Skeletal muscle satellite cell (primary cell): ENCODE measurements around the gene SLC24A5.

ENCODE experiments used
- H3K27me3 ChIP-seq: 2 replicates; pipeline ENCODE4 v1.7.0; 2013; ENCODE audit warnings: low read length; ENCODE audit not compliant: control insufficient read depth, insufficient read depth
- H3K36me3 ChIP-seq: 2 replicates; pipeline ENCODE4 v1.7.0; 2013; ENCODE audit warnings: mild to moderate bottlenecking, control low read depth, low read length; ENCODE audit not compliant: insufficient read depth
- H3K4me1 ChIP-seq: 2 replicates; pipeline ENCODE4 v1.7.0; 2013; ENCODE audit warnings: low read length; ENCODE audit not compliant: control insufficient read depth, insufficient read depth
- H3K4me2 ChIP-seq: 2 replicates; pipeline ENCODE4 v1.7.0; 2013; ENCODE audit warnings: mild to moderate bottlenecking, low read length
- H3K4me3 ChIP-seq: 2 replicates; pipeline ENCODE4 v1.7.0; 2013; ENCODE audit warnings: low read length
- H3K9ac ChIP-seq: 2 replicates; pipeline ENCODE4 v1.7.0; 2013; ENCODE audit warnings: mild to moderate bottlenecking, low read depth, low read length, moderate library complexity
- H3K9me3 ChIP-seq: replicated peaks from 2 replicates; pipeline ENCODE4 v1.7.0; 2013; ENCODE audit warnings: mild to moderate bottlenecking, control low read depth, low read length

The SLC24A5 gene

DNA sequence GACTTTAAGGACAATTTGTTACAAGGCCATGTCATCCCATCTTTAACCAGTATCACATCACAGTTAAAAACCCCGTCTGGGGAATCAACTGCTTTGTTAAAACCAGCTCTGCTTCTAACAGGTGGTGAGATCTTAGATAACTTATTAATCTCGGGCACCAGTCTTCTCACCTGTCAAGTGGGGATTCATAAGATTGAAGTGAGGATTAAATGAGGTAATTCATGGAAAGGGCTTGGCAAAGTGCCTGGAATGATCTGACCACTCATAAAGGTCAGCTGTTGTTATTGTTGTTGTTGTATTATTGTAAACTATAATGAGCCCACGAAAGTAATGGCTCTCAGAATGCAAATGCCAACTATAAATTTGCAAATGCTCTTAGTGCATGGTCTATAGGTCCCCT, 30.1 kb upstream of the SLC24A5 start:
- Histone ChIP-seq H3K4me1 (peaks cover 14% of the 10 kb centered on the region), H3K9me3 (no peaks in the 10 kb centered on the region), H3K4me3 (no peak overlapping the region), H3K4me2 (no peak overlapping the region), H3K9ac (no peak overlapping the region), H3K36me3 (no peaks in the 10 kb centered on the region), H3K27me3 (peaks cover 36% of the 10 kb centered on the region)

- Histone ChIP-seq H3K9me3 (no peaks in the 10 kb centered on the region), H3K36me3 (no peaks in the 10 kb centered on the region), H3K4me3 (no peak overlapping the region), H3K27me3 (peaks cover 36% of the 10 kb centered on the region), H3K4me2 (no peak overlapping the region), H3K9ac (no peak overlapping the region), H3K4me1 (peaks cover 6% of the 10 kb centered on the region)
Observed at GRCh38 chr15:48091522-48091921, 29.3 kb upstream of the SLC24A5 start.

- H3K4me2 ChIP-seq, result no peak overlapping the region
- peaks cover 15% of the 10 kb centered on the region for H3K27me3 ChIP-seq
- no peaks in the 10 kb centered on the region for H3K4me1 ChIP-seq
- H3K9ac ChIP-seq, result no peak overlapping the region
- H3K36me3 ChIP-seq, result no peaks in the 10 kb centered on the region
- H3K9me3 ChIP-seq, result no peaks in the 10 kb centered on the region
- no peak overlapping the region for H3K4me3 ChIP-seq
Observed at GRCh38 chr15:48096355-48096786, 24.4 kb upstream of the SLC24A5 start.

DNA sequence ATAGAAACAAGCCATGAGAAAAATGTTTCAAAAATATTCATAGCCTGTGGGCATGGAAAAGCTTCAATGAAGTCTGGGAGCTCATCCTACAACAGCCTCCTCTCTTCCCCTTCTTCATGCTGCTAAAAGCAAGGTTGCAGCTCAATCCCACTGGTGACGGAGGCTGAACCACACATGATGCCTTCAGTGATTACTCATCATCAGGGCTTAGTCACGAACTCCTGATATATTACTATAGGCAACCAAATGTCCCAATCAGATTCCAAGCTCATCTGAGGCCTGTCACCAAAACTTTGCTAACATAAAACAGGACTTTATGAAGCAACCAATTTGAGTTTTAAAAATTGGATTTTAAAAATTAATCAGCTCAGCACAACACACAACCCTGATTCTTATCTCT, 24.0 kb upstream of the SLC24A5 start:
- Histone ChIP-seq H3K36me3 (no peaks in the 10 kb centered on the region), H3K4me2 (no peak overlapping the region), H3K9me3 (no peaks in the 10 kb centered on the region), H3K9ac (no peak overlapping the region), H3K4me3 (no peak overlapping the region), H3K27me3 (peaks cover 13% of the 10 kb centered on the region), H3K4me1 (no peaks in the 10 kb centered on the region)

DNA sequence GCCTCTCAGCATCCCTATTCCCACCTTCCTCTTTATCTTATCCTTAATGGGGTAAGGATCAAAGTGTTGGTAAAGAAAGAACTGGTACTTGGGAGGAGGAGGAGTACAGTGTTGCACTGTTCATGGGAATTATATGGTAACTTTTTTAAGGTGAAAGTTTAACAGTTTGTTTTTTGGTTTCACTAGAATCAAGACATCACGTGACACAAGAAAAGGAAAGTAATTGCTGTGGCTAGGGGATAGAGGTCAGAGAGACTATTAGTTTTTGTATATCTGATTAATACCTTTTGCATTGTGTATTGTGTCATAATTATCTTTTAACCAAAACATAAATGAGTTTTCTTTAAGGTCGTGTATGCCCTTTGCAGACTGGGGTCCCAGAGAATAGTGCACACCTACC, 23.5 kb upstream of the SLC24A5 start:
- no peak overlapping the region for H3K9ac ChIP-seq
- no peaks in the 10 kb centered on the region for H3K9me3 ChIP-seq
- H3K4me3 ChIP-seq, result no peak overlapping the region
- peaks cover 13% of the 10 kb centered on the region for H3K27me3 ChIP-seq
- no peaks in the 10 kb centered on the region for H3K36me3 ChIP-seq
- H3K4me2 ChIP-seq, result no peak overlapping the region
- H3K4me1 ChIP-seq, result no peaks in the 10 kb centered on the region

GRCh38 chr15:48101376-48101961, 19.3 kb upstream of the SLC24A5 start:
- H3K36me3 ChIP-seq, result no peaks in the 10 kb centered on the region

DNA sequence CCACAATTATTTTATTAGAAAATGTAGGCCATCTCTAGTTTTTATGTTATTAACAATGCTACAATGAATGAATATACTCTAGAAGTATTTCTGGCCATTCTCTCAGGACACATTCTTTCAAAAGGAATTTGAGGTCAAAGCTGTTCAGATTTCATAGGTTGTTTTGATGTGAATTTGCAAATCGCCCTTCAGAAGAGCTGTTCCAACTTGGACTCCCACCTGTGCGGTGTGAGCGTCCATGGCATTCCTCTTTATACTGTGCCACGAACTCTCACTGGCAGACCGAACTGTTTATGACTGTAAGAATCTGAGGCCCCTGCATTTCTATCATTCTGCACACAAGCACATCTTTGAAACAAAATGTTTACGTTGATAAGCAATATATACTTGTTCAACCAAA, 18.6 kb upstream of the SLC24A5 start:
- Histone ChIP-seq H3K4me2 (no peak overlapping the region), H3K4me3 (no peak overlapping the region), H3K4me1 (no peaks in the 10 kb centered on the region), H3K9me3 (no peaks in the 10 kb centered on the region), H3K36me3 (no peaks in the 10 kb centered on the region), H3K9ac (no peak overlapping the region), H3K27me3 (peaks cover 20% of the 10 kb centered on the region)

More at GRCh38 chr15:48101376-48101961, 19.3 kb upstream of the SLC24A5 start:
- no peak overlapping the region for H3K4me2 ChIP-seq
- H3K9me3 ChIP-seq, result no peaks in the 10 kb centered on the region
- H3K27me3 ChIP-seq, result peaks cover 13% of the 10 kb centered on the region
- H3K9ac ChIP-seq, result no peak overlapping the region
- H3K4me1 ChIP-seq, result no peaks in the 10 kb centered on the region
- H3K4me3 ChIP-seq, result no peak overlapping the region

DNA sequence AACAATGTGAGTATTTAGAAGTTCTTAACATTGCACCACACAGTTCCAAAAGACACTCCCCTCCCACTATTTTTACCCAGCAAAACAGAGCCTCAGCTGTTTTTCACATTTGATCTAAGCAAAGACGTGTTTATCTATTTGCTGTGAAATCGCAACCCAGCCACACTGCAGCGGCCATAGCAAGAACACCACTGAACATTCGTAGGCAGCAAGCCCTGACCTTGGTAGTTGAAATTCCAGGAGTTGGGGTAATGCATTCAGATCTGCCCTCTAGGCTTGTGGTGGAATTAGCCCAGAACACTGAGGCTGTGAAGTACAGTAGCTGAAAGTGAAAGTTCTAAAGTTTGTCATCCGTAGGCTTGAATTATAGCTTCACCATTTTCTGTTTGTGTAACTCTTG, 17.1 kb upstream of the SLC24A5 start:
- Histone ChIP-seq H3K4me3 (no peak overlapping the region), H3K9ac (no peak overlapping the region), H3K27me3 (peaks cover 28% of the 10 kb centered on the region), H3K4me1 (no peaks in the 10 kb centered on the region), H3K4me2 (no peak overlapping the region), H3K9me3 (no peaks in the 10 kb centered on the region), H3K36me3 (no peaks in the 10 kb centered on the region)

DNA sequence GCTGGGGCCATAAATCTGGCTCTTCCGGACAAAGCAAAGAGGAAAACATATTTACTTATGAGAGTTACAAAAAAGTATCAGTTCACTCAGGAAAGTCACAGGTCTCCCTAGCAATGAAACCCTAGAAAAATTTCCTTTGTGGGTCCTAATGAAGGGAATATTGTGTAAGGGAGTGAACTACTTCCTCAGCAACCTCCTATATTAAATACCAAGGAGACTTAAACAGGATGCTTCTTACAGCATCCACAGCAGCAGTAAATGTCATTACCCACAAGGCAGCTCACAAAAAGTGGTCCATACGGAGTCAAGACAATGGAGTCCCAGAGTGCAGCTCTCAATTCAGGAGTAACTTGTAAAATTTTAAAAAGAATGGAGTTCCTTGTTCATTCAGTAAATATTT, 14.9 kb upstream of the SLC24A5 start:
- Histone ChIP-seq H3K27me3 (peaks cover 36% of the 10 kb centered on the region), H3K36me3 (no peaks in the 10 kb centered on the region), H3K4me2 (no peak overlapping the region), H3K9me3 (no peaks in the 10 kb centered on the region), H3K4me1 (no peaks in the 10 kb centered on the region), H3K4me3 (no peak overlapping the region), H3K9ac (no peak overlapping the region)

- no peaks in the 10 kb centered on the region for H3K36me3 ChIP-seq
- no peaks in the 10 kb centered on the region for H3K4me1 ChIP-seq
- no peak overlapping the region for H3K9ac ChIP-seq
- H3K9me3 ChIP-seq, result no peaks in the 10 kb centered on the region
- peaks cover 33% of the 10 kb centered on the region for H3K27me3 ChIP-seq
- no peak overlapping the region for H3K4me2 ChIP-seq
- H3K4me3 ChIP-seq, result no peak overlapping the region
Observed at GRCh38 chr15:48109212-48109611, 11.6 kb upstream of the SLC24A5 start.

DNA sequence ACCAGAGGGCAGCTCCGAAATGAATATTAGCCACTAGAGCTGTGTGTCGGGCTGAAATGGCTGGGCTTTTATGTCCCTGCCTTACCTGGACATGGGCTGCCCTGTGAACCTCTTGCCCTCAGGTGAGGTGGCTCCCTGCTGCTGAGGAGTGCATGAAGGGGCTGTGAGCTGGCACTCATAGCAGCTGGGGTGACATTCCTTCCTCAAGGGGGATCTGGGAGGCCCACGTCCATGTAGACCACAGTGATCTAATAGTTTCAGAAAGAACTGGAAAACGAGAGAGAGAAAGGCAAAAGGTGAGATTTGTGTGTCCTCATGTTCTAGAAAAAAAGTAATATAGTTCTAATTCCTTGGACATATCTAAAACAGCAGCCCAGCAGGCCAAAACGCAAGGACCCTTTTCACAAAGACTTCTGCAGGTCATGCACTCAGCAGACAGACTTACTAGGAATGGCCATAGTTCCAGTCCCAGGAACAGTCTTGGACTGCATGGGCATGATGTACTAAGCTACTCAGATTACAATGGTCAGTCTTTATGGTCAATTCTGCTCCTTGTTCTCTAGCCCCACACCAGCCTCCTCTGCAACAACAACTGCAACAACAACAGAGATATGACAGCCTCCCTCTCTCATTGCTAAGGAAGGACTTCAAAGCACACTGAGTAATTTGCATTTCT, 10.8 kb upstream of the SLC24A5 start:
- no peaks in the 10 kb centered on the region for H3K36me3 ChIP-seq
- no peak overlapping the region for H3K9ac ChIP-seq
- H3K9me3 ChIP-seq, result no peaks in the 10 kb centered on the region
- H3K4me1 ChIP-seq, result no peaks in the 10 kb centered on the region
- no peak overlapping the region for H3K4me2 ChIP-seq
- no peak overlapping the region for H3K4me3 ChIP-seq
- peaks cover 33% of the 10 kb centered on the region for H3K27me3 ChIP-seq

- no peak overlapping the region for H3K4me3 ChIP-seq
- no peaks in the 10 kb centered on the region for H3K36me3 ChIP-seq
- H3K4me2 ChIP-seq, result no peak overlapping the region
- no peaks in the 10 kb centered on the region for H3K9me3 ChIP-seq
- no peak overlapping the region for H3K9ac ChIP-seq
- peaks cover 25% of the 10 kb centered on the region for H3K27me3 ChIP-seq
- no peaks in the 10 kb centered on the region for H3K4me1 ChIP-seq
Observed at GRCh38 chr15:48112242-48112641, 8.5 kb upstream of the SLC24A5 start.
